Esophagus muscularis mucosa (tissue), 4 donors: ENCODE data around the gene TSEN15.

Experiments used
- CTCF ChIP-seq, 3 experiments: fragments of 200-600 bp in 2 of 3; fragments of 450-650 bp in 1 of 3; sonication (generic) in 2 of 3; IDR thresholded peaks; one replicate each; pipeline ENCODE4 v1.5.1; 2017 to 2019; ENCODE audit warnings: antibody characterized with exemption in 3 of 3, mild to moderate bottlenecking in 2 of 3, moderate library complexity in 1 of 3
- EP300 ChIP-seq: sonication (generic); formaldehyde crosslinking; IDR thresholded peaks from one replicate; pipeline ENCODE4 v1.6.1; 2017; ENCODE audit warnings: antibody characterized with exemption
- POLR2A ChIP-seq: fragments of 450-650 bp; IDR thresholded peaks from one replicate; pipeline ENCODE4 v1.6.1; 2017; ENCODE audit warnings: antibody characterized with exemption, moderate library complexity, mild to moderate bottlenecking, low read depth
- POLR2AphosphoS5 ChIP-seq, 2 donors: sonication (generic); formaldehyde crosslinking; IDR thresholded peaks; one replicate each; pipeline ENCODE4 v1.6.1; 2017; ENCODE audit warnings: antibody characterized with exemption in 2 of 2

GRCh38 chr1:184061396-184062003 is 10.0 kb downstream of the TSEN15 start:
- TF ChIP-seq CTCF (IDR thresholded peaks at IDR 0.05): no peak
- no peak for TF ChIP-seq POLR2A
- TF ChIP-seq POLR2AphosphoS5 (IDR thresholded peaks at IDR 0.05): no peak
- no peak for TF ChIP-seq EP300
